ENCODE measurements around the gene LYAR. TPM values are rescaled to one million over a fixed set of nuclear protein-coding genes. Genes with fewer than 3 reads are reported as not detected.
A peak's percentile ranks its signal among the peaks of the same experiment; 100 is the strongest.

Gene LYAR
- total and polyA plus RNA-seq, 2 experiments from 2014 or later: 6.7 to 12.2 TPM

DNA sequence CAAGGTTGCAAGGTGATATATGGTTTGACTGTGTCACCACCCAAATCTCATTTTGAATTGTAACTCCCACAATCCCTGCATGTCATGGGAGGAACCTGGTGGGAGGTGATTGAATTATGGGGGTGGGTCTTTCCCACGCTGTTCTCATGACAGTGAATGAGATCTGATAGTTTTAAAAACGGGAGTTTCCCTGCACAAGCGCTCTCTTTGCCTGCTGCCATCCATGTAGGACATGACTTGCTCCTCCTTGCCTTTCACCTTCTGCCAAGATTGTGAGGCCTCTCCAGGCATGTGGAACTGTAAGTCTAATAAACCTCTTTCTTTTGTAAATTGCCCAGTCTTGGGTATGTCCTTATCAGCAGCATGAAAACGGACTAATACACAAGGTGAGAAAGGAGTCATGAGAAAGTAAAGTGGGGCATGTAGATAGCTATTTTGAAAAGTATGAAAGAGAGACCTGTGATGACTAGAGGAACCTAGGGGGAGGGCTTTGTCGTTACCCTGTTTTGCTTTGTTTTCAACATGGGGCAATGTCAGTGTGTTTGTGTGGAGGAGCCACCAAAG is 6.4 kb upstream of the LYAR start:
- no peak for DNase-seq (ENCODE audit: low spot score)
- Histone ChIP-seq H3K4me1 (ENCODE audit: insufficient read depth) (peaks cover 3% of the 10 kb centered on the region), H4K20me1 (ENCODE audit: insufficient read depth, poor library complexity, severe bottlenecking) (peaks cover 8% of the 10 kb centered on the region), H2AFZ (no peak overlapping the region), H3K4me3 (no peak overlapping the region), H3K9me2 (replicated peaks; ENCODE audit: insufficient read depth) (no peaks in the 10 kb centered on the region), H3K27me3 (no peaks in the 10 kb centered on the region), H3K36me3 (replicated peaks; ENCODE audit: insufficient read depth, low read depth) (no peaks in the 10 kb centered on the region), H3K79me2 (peaks cover 64% of the 10 kb centered on the region), H3K4me2 (no peak overlapping the region), H3K27ac (no peak overlapping the region), H3K9me3 (ENCODE audit: low read depth) (no peaks in the 10 kb centered on the region)
- 95% methylated on average over 5 of the region's 5 CpGs for WGBS (ENCODE audit: low lambda C conversion rate, missing lambda C conversion rate)
- TF ChIP-seq, protein P1, sequence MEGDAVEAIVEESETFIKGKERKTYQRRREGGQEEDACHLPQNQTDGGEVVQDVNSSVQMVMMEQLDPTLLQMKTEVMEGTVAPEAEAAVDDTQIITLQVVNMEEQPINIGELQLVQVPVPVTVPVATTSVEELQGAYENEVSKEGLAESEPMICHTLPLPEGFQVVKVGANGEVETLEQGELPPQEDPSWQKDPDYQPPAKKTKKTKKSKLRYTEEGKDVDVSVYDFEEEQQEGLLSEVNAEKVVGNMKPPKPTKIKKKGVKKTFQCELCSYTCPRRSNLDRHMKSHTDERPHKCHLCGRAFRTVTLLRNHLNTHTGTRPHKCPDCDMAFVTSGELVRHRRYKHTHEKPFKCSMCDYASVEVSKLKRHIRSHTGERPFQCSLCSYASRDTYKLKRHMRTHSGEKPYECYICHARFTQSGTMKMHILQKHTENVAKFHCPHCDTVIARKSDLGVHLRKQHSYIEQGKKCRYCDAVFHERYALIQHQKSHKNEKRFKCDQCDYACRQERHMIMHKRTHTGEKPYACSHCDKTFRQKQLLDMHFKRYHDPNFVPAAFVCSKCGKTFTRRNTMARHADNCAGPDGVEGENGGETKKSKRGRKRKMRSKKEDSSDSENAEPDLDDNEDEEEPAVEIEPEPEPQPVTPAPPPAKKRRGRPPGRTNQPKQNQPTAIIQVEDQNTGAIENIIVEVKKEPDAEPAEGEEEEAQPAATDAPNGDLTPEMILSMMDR (IDR thresholded peaks at IDR 0.05; ENCODE audit: poor library complexity): no peak
- TF ChIP-seq EZH2 (IDR thresholded peaks at IDR 0.05; ENCODE audit: borderline replicate concordance): no peak
- TF ChIP-seq EZH2phosphoT487 (IDR thresholded peaks at IDR 0.05; ENCODE audit: low read depth, severe bottlenecking, unreplicated experiment): no peak

DNA sequence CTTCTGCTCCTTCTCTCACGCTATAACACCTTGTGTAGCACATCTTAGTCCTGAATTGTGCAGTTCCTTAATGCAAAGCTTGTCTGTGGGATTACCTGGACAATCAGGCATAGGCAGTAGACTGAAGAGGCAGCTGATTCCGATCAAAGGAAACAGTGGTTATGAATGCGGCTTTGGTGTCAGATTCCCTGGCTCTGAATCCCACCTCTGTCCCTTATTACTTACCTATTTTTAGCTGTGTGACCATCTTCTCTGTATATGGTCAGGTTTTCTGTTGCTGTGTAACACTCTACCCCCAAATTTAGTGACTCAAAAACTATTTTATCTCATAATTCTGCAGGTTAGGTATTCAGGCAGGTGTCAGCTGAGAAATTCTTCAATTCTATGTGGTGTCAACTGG is 3.3 kb upstream of the LYAR start:
- WGBS (ENCODE audit: low lambda C conversion rate, missing lambda C conversion rate): 97% methylated on average over 3 of the region's 3 CpGs
- Histone ChIP-seq H3K9me2 (replicated peaks; ENCODE audit: insufficient read depth) (no peaks in the 10 kb centered on the region), H3K79me2 (peaks cover 85% of the 10 kb centered on the region), H3K4me2 (no peak overlapping the region), H3K4me1 (ENCODE audit: insufficient read depth) (peaks cover 12% of the 10 kb centered on the region), H3K4me3 (no peak overlapping the region), H3K27ac (no peak overlapping the region), H3K27me3 (no peaks in the 10 kb centered on the region), H3K36me3 (replicated peaks; ENCODE audit: insufficient read depth, low read depth) (no peaks in the 10 kb centered on the region), H2AFZ (no peak overlapping the region), H4K20me1 (ENCODE audit: insufficient read depth, poor library complexity, severe bottlenecking) (peaks cover 8% of the 10 kb centered on the region), H3K9me3 (ENCODE audit: low read depth) (no peaks in the 10 kb centered on the region)
- no peak for DNase-seq (ENCODE audit: low spot score)
- TF ChIP-seq EZH2 (IDR thresholded peaks at IDR 0.05; ENCODE audit: borderline replicate concordance): no peak
- no peak for TF ChIP-seq EZH2phosphoT487 (IDR thresholded peaks at IDR 0.05; ENCODE audit: low read depth, severe bottlenecking, unreplicated experiment)
- TF ChIP-seq, protein P1 (IDR thresholded peaks at IDR 0.05; ENCODE audit: poor library complexity): no peak

DNA sequence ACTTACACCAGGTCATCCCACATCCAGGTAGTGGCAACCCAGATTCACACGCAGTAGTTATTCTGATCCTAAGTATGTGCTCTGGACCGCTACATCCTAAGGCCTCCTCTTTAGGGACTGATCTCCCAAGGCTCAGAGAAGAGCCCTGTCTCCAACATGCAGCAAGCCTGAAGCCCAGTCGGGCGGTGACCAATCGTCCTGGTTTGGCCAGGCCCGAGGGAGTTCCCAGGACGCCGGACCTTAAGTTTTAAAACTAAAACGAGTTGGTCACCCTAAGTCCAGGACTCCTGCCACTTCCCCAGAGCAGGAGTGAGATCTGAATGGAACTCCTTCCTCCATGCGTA is 385 bp downstream of the LYAR start:
- 2% methylated on average over 10 of the region's 10 CpGs for WGBS (ENCODE audit: low lambda C conversion rate, missing lambda C conversion rate)
- no peaks in the 10 kb centered on the region for H3K36me3 ChIP-seq (replicated peaks; ENCODE audit: insufficient read depth, low read depth)
- DNase-seq (ENCODE audit: low spot score): no peak
- TF ChIP-seq, protein P1 (IDR thresholded peaks at IDR 0.05; ENCODE audit: poor library complexity): no peak
- no peak overlapping the region for H3K27ac ChIP-seq
- no peaks in the 10 kb centered on the region for H3K27me3 ChIP-seq
- peaks cover 66% of the 10 kb centered on the region for H3K79me2 ChIP-seq
- peak overlapping the region; percentile 45 for H2AFZ ChIP-seq
- H3K4me1 ChIP-seq (ENCODE audit: insufficient read depth): peaks cover 15% of the 10 kb centered on the region
- H3K9me2 ChIP-seq (replicated peaks; ENCODE audit: insufficient read depth): no peaks in the 10 kb centered on the region
- H3K4me3 ChIP-seq: peak overlapping the region; percentile 48
- H3K9me3 ChIP-seq (ENCODE audit: low read depth): no peaks in the 10 kb centered on the region
- peaks cover 3% of the 10 kb centered on the region for H4K20me1 ChIP-seq (ENCODE audit: insufficient read depth, poor library complexity, severe bottlenecking)
- H3K4me2 ChIP-seq: peak overlapping the region; percentile 81

DNA sequence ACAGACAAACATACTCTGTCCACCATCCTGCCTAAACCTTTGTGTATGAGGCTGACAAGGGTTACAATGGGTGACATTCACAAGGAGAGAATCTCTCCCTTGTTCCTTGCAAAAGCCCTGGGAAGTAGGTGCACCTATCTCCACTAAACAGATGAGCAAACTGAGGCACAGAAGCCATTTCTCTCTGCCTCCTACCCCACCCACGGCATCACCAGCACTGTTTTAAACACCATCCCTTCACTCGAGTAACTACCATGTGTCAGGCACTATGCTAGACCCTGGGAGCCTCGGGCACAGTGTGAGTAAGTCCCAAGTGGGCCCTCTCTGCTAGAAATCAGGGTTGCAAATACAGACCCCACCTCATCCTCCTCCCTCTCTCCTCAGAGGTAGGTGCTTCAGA is 899 bp downstream of the LYAR start:
- Histone ChIP-seq H3K9me2 (replicated peaks; ENCODE audit: insufficient read depth) (no peaks in the 10 kb centered on the region), H3K27ac (no peak overlapping the region)

More for the DNA sequence above, 899 bp downstream of the LYAR start:
- H3K4me3 ChIP-seq: peak overlapping the region; percentile 48
- no peak overlapping the region for H2AFZ ChIP-seq
- WGBS (ENCODE audit: low lambda C conversion rate, missing lambda C conversion rate): 29% methylated on average over 3 of the region's 3 CpGs
- peaks cover 61% of the 10 kb centered on the region for H3K79me2 ChIP-seq
- H3K36me3 ChIP-seq (replicated peaks; ENCODE audit: insufficient read depth, low read depth): no peaks in the 10 kb centered on the region
- peak overlapping the region; percentile 81 for H3K4me2 ChIP-seq
- DNase-seq (ENCODE audit: low spot score): no peak
- TF ChIP-seq EZH2phosphoT487 (IDR thresholded peaks at IDR 0.05; ENCODE audit: low read depth, severe bottlenecking, unreplicated experiment) (no peak), EZH2 (IDR thresholded peaks at IDR 0.05; ENCODE audit: borderline replicate concordance) (no peak)
- TF ChIP-seq, protein P1 (IDR thresholded peaks at IDR 0.05; ENCODE audit: poor library complexity): no peak
- H4K20me1 ChIP-seq (ENCODE audit: insufficient read depth, poor library complexity, severe bottlenecking): peaks cover 3% of the 10 kb centered on the region
- no peaks in the 10 kb centered on the region for H3K27me3 ChIP-seq
- H3K9me3 ChIP-seq (ENCODE audit: low read depth): no peaks in the 10 kb centered on the region
- H3K4me1 ChIP-seq (ENCODE audit: insufficient read depth): peaks cover 15% of the 10 kb centered on the region
